Upper lobe of right lung (tissue), 1 donor: ENCODE data around the gene C21orf58. TPM values are rescaled to one million over a fixed set of nuclear protein-coding genes. Genes with fewer than 3 reads are reported as not detected.

Source experiments
- ATAC-seq: fragments of 200-7000 bp; cut with Tn5 transposase; one replicate; pipeline ENCODE4 v1.9.1; 2020; ENCODE audit warnings: mild to moderate bottlenecking, moderate library complexity
- DNase-seq: peaks from one replicate; pipeline ENCODE4 v3.0.0-alpha.2; 2020
- H3K27ac ChIP-seq: fragments of 200-600 bp; one replicate; pipeline ENCODE4 v1.8.0; 2022
- H3K27me3 ChIP-seq: fragments of 200-600 bp; one replicate; pipeline ENCODE4 v1.8.0; 2022; ENCODE audit warnings: mild to moderate bottlenecking
- H3K36me3 ChIP-seq: fragments of 200-600 bp; one replicate; pipeline ENCODE4 v1.8.0; 2022
- H3K4me1 ChIP-seq: fragments of 200-600 bp; one replicate; pipeline ENCODE4 v1.8.0; 2022
- H3K4me3 ChIP-seq: fragments of 200-600 bp; one replicate; pipeline ENCODE4 v1.8.0; 2022; ENCODE audit warnings: mild to moderate bottlenecking
- H3K9me3 ChIP-seq: fragments of 200-600 bp; one replicate; pipeline ENCODE4 v1.8.0; 2022
- intact Hi-C: fragments of 100-400 bp; cut with DNase I; formaldehyde crosslinking; loops from one replicate; pipeline ENCODE4 v1.11.0; 2022
- total RNA-seq: library from RNA; stranded (reverse); fragmentation: NEBNext Ultra II Directional; extraction: Animal tissue kit (Norgen Biotek cat#: 25700); gene quantifications from one replicate; pipeline ENCODE4 v1.2.1, GENCODE V29; 2021
- TF ChIP-seq, protein P1 (sequence below): fragments of 200-600 bp; IDR thresholded peaks from one replicate; pipeline ENCODE4 v1.8.0; 2022; ENCODE audit warnings: antibody characterized with exemption
- donor health status: DM: no; HTN: yes; CAD: no; lungs with severe emphysema.

C21orf58 gene
- total RNA-seq, 1 donor from 2014 or later, result 2.3 TPM

DNA sequence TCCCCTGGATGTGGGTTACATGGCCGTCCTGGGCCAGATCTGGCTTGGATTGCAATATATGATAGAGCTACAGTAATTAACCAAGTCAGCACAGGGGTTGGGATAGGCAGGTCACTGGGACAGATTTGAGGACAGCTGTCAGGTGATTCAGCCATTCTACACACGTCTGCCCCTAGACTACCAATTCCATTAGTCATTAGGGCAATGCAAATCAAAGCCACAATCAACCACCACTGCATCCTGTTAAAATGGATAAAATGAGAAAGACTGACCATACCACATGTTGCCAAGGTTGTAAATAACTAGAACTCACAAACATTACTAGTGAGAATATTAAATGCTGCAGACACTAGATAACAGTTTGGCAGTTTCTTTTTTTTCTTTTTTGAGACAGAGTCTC, 16.0 kb downstream of the C21orf58 start:
- TF ChIP-seq, protein P1, sequence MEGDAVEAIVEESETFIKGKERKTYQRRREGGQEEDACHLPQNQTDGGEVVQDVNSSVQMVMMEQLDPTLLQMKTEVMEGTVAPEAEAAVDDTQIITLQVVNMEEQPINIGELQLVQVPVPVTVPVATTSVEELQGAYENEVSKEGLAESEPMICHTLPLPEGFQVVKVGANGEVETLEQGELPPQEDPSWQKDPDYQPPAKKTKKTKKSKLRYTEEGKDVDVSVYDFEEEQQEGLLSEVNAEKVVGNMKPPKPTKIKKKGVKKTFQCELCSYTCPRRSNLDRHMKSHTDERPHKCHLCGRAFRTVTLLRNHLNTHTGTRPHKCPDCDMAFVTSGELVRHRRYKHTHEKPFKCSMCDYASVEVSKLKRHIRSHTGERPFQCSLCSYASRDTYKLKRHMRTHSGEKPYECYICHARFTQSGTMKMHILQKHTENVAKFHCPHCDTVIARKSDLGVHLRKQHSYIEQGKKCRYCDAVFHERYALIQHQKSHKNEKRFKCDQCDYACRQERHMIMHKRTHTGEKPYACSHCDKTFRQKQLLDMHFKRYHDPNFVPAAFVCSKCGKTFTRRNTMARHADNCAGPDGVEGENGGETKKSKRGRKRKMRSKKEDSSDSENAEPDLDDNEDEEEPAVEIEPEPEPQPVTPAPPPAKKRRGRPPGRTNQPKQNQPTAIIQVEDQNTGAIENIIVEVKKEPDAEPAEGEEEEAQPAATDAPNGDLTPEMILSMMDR, result no peak
- Histone ChIP-seq H3K36me3 (no peaks in the 10 kb centered on the region), H3K27ac (no peak overlapping the region), H3K9me3 (no peaks in the 10 kb centered on the region), H3K4me1 (no peaks in the 10 kb centered on the region), H3K4me3 (no peak overlapping the region), H3K27me3 (no peaks in the 10 kb centered on the region)
- no peak for DNase-seq
- no peak for ATAC-seq
- intact Hi-C loops, result no loop called here

DNA sequence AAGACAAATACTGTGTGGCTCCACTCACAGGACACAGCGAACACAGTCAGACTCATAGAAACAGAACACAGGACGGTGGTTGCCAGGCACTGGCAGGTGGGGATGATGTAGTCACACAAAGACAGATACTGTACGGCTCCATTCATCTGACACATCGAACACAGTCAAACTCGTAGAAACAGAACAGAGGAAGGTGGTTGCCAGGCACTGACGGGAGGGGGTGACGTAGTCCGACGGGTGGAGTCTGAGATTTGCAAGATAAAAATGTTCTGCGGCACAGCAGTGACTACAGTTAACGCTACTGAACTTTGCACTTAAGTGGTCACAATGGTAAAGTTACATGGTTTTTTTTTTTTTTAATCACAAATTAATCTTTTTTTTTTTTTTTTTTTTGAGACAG, 18.7 kb downstream of the C21orf58 start:
- Histone ChIP-seq H3K27me3 (no peaks in the 10 kb centered on the region), H3K9me3 (no peaks in the 10 kb centered on the region), H3K36me3 (no peaks in the 10 kb centered on the region), H3K4me1 (no peaks in the 10 kb centered on the region), H3K4me3 (no peak overlapping the region), H3K27ac (no peak overlapping the region)
- TF ChIP-seq, protein P1, result no peak
- intact Hi-C loops, result no loop called here
- DNase-seq, result no peak
- no peak for ATAC-seq

DNA sequence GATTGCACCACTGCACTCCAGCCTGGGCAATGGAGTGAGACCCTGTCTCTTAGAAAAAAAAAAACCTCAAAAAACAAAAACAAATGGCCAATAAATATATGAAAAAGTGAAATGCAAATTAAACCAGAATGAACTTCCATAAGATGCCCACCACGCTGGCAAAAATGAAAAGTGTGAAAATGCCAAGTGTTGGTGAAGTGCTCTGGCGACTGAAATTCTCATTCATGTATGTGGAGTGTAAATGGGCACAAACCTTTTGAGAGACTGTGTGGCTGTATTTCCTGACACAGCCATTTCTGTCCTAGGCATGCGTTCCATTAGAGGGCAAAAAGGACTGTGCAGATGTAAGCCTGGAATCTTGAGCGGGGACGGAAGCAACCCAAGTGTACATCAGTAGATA, 19.2 kb downstream of the C21orf58 start:
- Histone ChIP-seq H3K27me3 (no peaks in the 10 kb centered on the region), H3K4me3 (no peak overlapping the region), H3K4me1 (no peaks in the 10 kb centered on the region), H3K27ac (no peak overlapping the region), H3K9me3 (no peaks in the 10 kb centered on the region), H3K36me3 (no peaks in the 10 kb centered on the region)
- ATAC-seq, result no peak
- TF ChIP-seq, protein P1, result no peak
- no peak for DNase-seq
- intact Hi-C loops, result no loop called here

DNA sequence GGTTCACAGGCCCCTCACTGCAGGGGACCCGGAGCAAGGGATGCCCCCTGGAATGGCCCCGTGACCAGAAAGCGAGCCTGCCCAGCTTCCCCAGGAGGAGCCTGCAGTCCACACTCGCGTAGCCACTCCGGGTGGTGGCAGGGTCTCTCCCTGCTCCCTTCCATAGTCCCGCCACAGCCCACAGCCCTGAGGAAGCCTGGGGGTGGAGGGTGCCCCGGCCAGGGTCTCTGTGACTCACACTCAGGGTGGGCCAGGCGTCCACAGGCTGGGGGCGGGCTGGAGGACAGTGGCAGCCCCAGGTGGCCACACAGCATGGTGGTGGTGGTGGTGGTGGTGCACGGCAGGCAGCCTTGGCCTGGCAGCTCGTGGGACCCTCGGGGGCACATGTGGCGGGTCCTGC, 21.9 kb downstream of the C21orf58 start:
- intact Hi-C loops, result no loop called here

DNA sequence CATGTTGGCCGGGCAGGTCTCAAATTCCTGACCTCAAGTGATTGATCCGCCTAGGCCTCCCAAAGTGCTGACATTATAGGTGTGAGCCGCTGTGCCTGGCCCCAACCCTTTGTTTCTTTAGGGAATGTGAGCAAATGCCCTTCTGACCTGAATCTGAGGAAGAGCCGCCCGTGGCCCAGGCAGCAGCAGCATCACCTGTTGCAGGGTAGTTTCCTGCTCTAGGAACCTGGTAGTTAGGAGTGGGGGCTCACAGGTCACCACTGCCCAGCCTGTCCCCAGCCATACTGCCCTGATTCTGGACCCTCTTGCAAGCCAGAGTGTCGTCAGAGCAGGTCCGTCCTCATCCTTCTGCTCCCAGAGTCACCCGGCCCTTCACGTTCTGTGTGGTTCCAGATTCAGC, 24.5 kb downstream of the C21orf58 start:
- intact Hi-C loops, result no loop called here
- ATAC-seq (no peak), DNase-seq (no peak)
- H3K27ac ChIP-seq, result no peak overlapping the region
- peaks cover 18% of the 10 kb centered on the region for H3K4me1 ChIP-seq
- H3K27me3 ChIP-seq, result no peaks in the 10 kb centered on the region
- TF ChIP-seq, protein P1, result no peak
- H3K36me3 ChIP-seq, result no peaks in the 10 kb centered on the region
- no peaks in the 10 kb centered on the region for H3K9me3 ChIP-seq
- H3K4me3 ChIP-seq, result no peak overlapping the region

More for the DNA sequence above, 21.9 kb downstream of the C21orf58 start:
- no peaks in the 10 kb centered on the region for H3K9me3 ChIP-seq
- ATAC-seq (no peak), DNase-seq (no peak)
- H3K27ac ChIP-seq, result no peak overlapping the region
- H3K27me3 ChIP-seq, result no peaks in the 10 kb centered on the region
- H3K4me3 ChIP-seq, result no peak overlapping the region
- no peaks in the 10 kb centered on the region for H3K36me3 ChIP-seq
- TF ChIP-seq, protein P1, result no peak
- peaks cover 12% of the 10 kb centered on the region for H3K4me1 ChIP-seq
